ENCODE results near the gene SORCS1. TPM values are rescaled to one million over a fixed set of nuclear protein-coding genes. Genes with fewer than 3 reads are reported as not detected.

The SORCS1 gene
- polyA plus RNA-seq, 3 donors, result 0.09 TPM; not detected in 2

GRCh38 chr10:107104026-107104652, 60.4 kb downstream of the SORCS1 start:
- Histone ChIP-seq H3K27ac (ENCODE audit: low read depth in 1 of 2, low read length in 2 of 2) (no peak overlapping the region), H3K4me1 (ENCODE audit: control insufficient read depth in 1 of 2, insufficient read depth in 2 of 2, low read length in 2 of 2) (no peaks in the 10 kb centered on the region), H3K4me3 (replicated peaks in 1 of 3; ENCODE audit: low read depth in 2 of 3, low read length in 3 of 3) (no peak overlapping the region), H3K9ac (ENCODE audit: insufficient read depth, low read length, poor library complexity, severe bottlenecking) (no peak overlapping the region), H3K4me2 (replicated peaks; ENCODE audit: extremely low read depth, low read length, poor library complexity, severe bottlenecking) (no peak overlapping the region), H4K20me1 (ENCODE audit: insufficient read depth, low read length) (no peaks in the 10 kb centered on the region), H3K9me3 (replicated peaks in 1 of 2; ENCODE audit: control insufficient read depth in 1 of 2, insufficient read depth in 1 of 2, low read length in 2 of 2) (peaks cover 10 to 13% of the 10 kb centered on the region in 2 donors), H3K79me2 (ENCODE audit: insufficient read depth, low read length) (no peaks in the 10 kb centered on the region), H3K27me3 (ENCODE audit: control insufficient read depth in 2 of 2, insufficient read depth in 2 of 2, low read length in 2 of 2) (no peaks in the 10 kb centered on the region), H2AFZ (ENCODE audit: insufficient read depth, low read depth, low read length, poor library complexity, severe bottlenecking) (no peak overlapping the region), H3K36me3 (replicated peaks in 1 of 2; ENCODE audit: control insufficient read depth in 1 of 2, insufficient read depth in 2 of 2, low read length in 2 of 2) (no peaks in the 10 kb centered on the region)
- Mint-ChIP-seq H3K9me3 (peaks cover 4 to 9% (median 5%) of the 10 kb centered on the region in 7 donors), H3K36me3 (no peaks in the 10 kb centered on the region), H3K4me3 (no peak overlapping the region), H3K27me3 (ENCODE audit: low read depth in 3 of 3) (no peaks in the 10 kb centered on the region), H3K4me1 (no peaks in the 10 kb centered on the region), H3K27ac (no peak overlapping the region)
- intact Hi-C loops (cut with micrococcal nuclease), result no loop called here
- DNase-seq, result no peak
- TF ChIP-seq CTCF (IDR thresholded peaks at IDR 0.05), result no peak
- WGBS (ENCODE audit: insufficient coverage), result no CpG with 5 or more reads among the region's 4 CpGs

GRCh38 chr10:107103174-107104025, 61.1 kb downstream of the SORCS1 start:
- no peak overlapping the region for H3K4me3 Mint-ChIP-seq
- no peak overlapping the region for H2AFZ ChIP-seq (ENCODE audit: insufficient read depth, low read depth, low read length, poor library complexity, severe bottlenecking)
- H3K27me3 Mint-ChIP-seq (ENCODE audit: low read depth in 3 of 3), result peaks cover 0 to under 1% (median 0%) of the 10 kb centered on the region in 3 donors
- H3K9ac ChIP-seq (ENCODE audit: insufficient read depth, low read length, poor library complexity, severe bottlenecking), result no peak overlapping the region
- H3K36me3 ChIP-seq (replicated peaks in 1 of 2; ENCODE audit: control insufficient read depth in 1 of 2, insufficient read depth in 2 of 2, low read length in 2 of 2), result no peaks in the 10 kb centered on the region
- TF ChIP-seq CTCF (IDR thresholded peaks at IDR 0.05), result no peak
- H3K27ac ChIP-seq (ENCODE audit: low read depth in 1 of 2, low read length in 2 of 2), result no peak overlapping the region
- DNase-seq, result no peak
- H3K4me1 ChIP-seq (ENCODE audit: control insufficient read depth in 1 of 2, insufficient read depth in 2 of 2, low read length in 2 of 2), result no peaks in the 10 kb centered on the region
- no peaks in the 10 kb centered on the region for H3K36me3 Mint-ChIP-seq
- H3K4me1 Mint-ChIP-seq, result no peaks in the 10 kb centered on the region
- H4K20me1 ChIP-seq (ENCODE audit: insufficient read depth, low read length), result no peaks in the 10 kb centered on the region
- WGBS (ENCODE audit: insufficient coverage), result 58% methylated on average over 6 of the region's 8 CpGs
- intact Hi-C loops (cut with micrococcal nuclease), result no loop called here
- peaks cover 6% of the 10 kb centered on the region in 2 donors for H3K9me3 ChIP-seq (replicated peaks in 1 of 2; ENCODE audit: control insufficient read depth in 1 of 2, insufficient read depth in 1 of 2, low read length in 2 of 2)
- no peak overlapping the region for H3K4me3 ChIP-seq (replicated peaks in 1 of 3; ENCODE audit: low read depth in 2 of 3, low read length in 3 of 3)
- no peak overlapping the region for H3K4me2 ChIP-seq (replicated peaks; ENCODE audit: extremely low read depth, low read length, poor library complexity, severe bottlenecking)
- no peaks in the 10 kb centered on the region for H3K79me2 ChIP-seq (ENCODE audit: insufficient read depth, low read length)
- no peaks in the 10 kb centered on the region for H3K27me3 ChIP-seq (ENCODE audit: control insufficient read depth in 2 of 2, insufficient read depth in 2 of 2, low read length in 2 of 2)
- H3K27ac Mint-ChIP-seq, result no peak overlapping the region
- H3K9me3 Mint-ChIP-seq, result peaks cover 1 to 6% (median 3%) of the 10 kb centered on the region in 7 donors

Data from CD14-positive monocyte (primary cell).